ENCODE results near the gene FAM180A.
"Not testable (repeated sequence)": the region's sequence is repeated elsewhere in the genome, so short reads cannot be mapped to it uniquely, and the experiment has no call there.

FAM180A gene

GRCh38 chr7:135748770-135749169, at the start of gene FAM180A:
Gene FAM180A (minus strand): TSS chr7:135748813. CDS start chr7:135748580, 233 bp downstream.
- ATAC-seq, result no peak
- no peak for DNase-seq

- no peak for ATAC-seq
- no peak for DNase-seq
Measured at GRCh38 chr7:135798095-135798494, 49.5 kb upstream of the FAM180A start.

- ATAC-seq (no peak), DNase-seq (no peak)
Measured at GRCh38 chr7:135795846-135796570, 47.4 kb upstream of the FAM180A start.

GRCh38 chr7:135793841-135794240, 45.2 kb upstream of the FAM180A start:
- ATAC-seq (no peak), DNase-seq (no peak)

- ATAC-seq, result no peak
- no peak for DNase-seq
Measured at GRCh38 chr7:135792866-135793265, 44.3 kb upstream of the FAM180A start.

GRCh38 chr7:135792363-135792668, 43.7 kb upstream of the FAM180A start:
- ATAC-seq (no peak), DNase-seq (no peak)

- no peak for ATAC-seq
Measured at GRCh38 chr7:135791543-135792362, 43.1 kb upstream of the FAM180A start.

GRCh38 chr7:135790371-135790977, 41.9 kb upstream of the FAM180A start:
- ATAC-seq (no peak), DNase-seq (no peak)

More at GRCh38 chr7:135791543-135792362, 43.1 kb upstream of the FAM180A start:
- DNase-seq, result no peak

GRCh38 chr7:135789956-135790355, 41.3 kb upstream of the FAM180A start:
- no peak for ATAC-seq

GRCh38 chr7:135789431-135789830, 40.8 kb upstream of the FAM180A start:
- no peak for ATAC-seq
- DNase-seq, result no peak

More at GRCh38 chr7:135789956-135790355, 41.3 kb upstream of the FAM180A start:
- no peak for DNase-seq

GRCh38 chr7:135786911-135787310, 38.3 kb upstream of the FAM180A start:
- no peak for ATAC-seq
- DNase-seq, result no peak

GRCh38 chr7:135785065-135785464, 36.5 kb upstream of the FAM180A start:
- ATAC-seq (no peak), DNase-seq (no peak)

- DNase-seq (no peak), ATAC-seq (no peak)
Measured at GRCh38 chr7:135784013-135784412, 35.4 kb upstream of the FAM180A start.

GRCh38 chr7:135782801-135783200, 34.2 kb upstream of the FAM180A start:
- DNase-seq, result no peak
- ATAC-seq, result no peak

GRCh38 chr7:135782377-135782776, 33.8 kb upstream of the FAM180A start:
- no peak for DNase-seq
- no peak for ATAC-seq

- ATAC-seq (no peak), DNase-seq (no peak)
Measured at GRCh38 chr7:135777626-135778398, 29.2 kb upstream of the FAM180A start.

GRCh38 chr7:135775915-135776314, 27.3 kb upstream of the FAM180A start:
- not testable (repeated sequence) for ATAC-seq, DNase-seq

- ATAC-seq, result no peak
- no peak for DNase-seq
Measured at GRCh38 chr7:135775230-135775629, 26.6 kb upstream of the FAM180A start.

GRCh38 chr7:135774284-135774683, 25.7 kb upstream of the FAM180A start:
- no peak for ATAC-seq
- no peak for DNase-seq

- DNase-seq (no peak), ATAC-seq (no peak)
Measured at GRCh38 chr7:135773464-135773863, 24.9 kb upstream of the FAM180A start.

- no peak for DNase-seq
Measured at GRCh38 chr7:135772639-135773222, 24.1 kb upstream of the FAM180A start.

More at GRCh38 chr7:135772639-135773222, 24.1 kb upstream of the FAM180A start:
- no peak for ATAC-seq
